GM18511 (cell line): ENCODE results near the gene TSC22D1.
"Not testable (repeated sequence)": the region's sequence is repeated elsewhere in the genome, so short reads cannot be mapped to it uniquely, and the experiment has no call there.

Experiments used
- ATAC-seq: cut with Tn5 transposase; IDR thresholded peaks from one replicate; pipeline ENCODE4 v1.9.1; 2021; ENCODE audit warnings: mild to moderate bottlenecking, moderate library complexity; ENCODE audit not compliant: unreplicated experiment

Gene TSC22D1

GRCh38 chr13:44573790-44574465 lies 2.2 kb downstream of the TSC22D1 start:
- no peak for ATAC-seq

GRCh38 chr13:44573071-44573470 lies 3.1 kb downstream of the TSC22D1 start:
- ATAC-seq = no peak

- ATAC-seq = no peak
Measured at GRCh38 chr13:44566601-44567000, 9.5 kb downstream of the TSC22D1 start.

GRCh38 chr13:44565881-44566280 lies 10.2 kb downstream of the TSC22D1 start:
- ATAC-seq = no peak

- no peak for ATAC-seq
Measured at GRCh38 chr13:44564936-44565335, 11.2 kb downstream of the TSC22D1 start.

- not testable (repeated sequence) for ATAC-seq
Measured at GRCh38 chr13:44562853-44563252, 13.3 kb downstream of the TSC22D1 start.

GRCh38 chr13:44561351-44561750 lies 14.8 kb downstream of the TSC22D1 start:
- ATAC-seq = no peak

GRCh38 chr13:44557986-44558385 lies 18.1 kb downstream of the TSC22D1 start:
- ATAC-seq = no peak

GRCh38 chr13:44555207-44555606 lies 20.9 kb downstream of the TSC22D1 start:
- no peak for ATAC-seq

GRCh38 chr13:44549476-44549875 lies 26.7 kb downstream of the TSC22D1 start:
- no peak for ATAC-seq

GRCh38 chr13:44546164-44546563 lies 30.0 kb downstream of the TSC22D1 start:
- no peak for ATAC-seq

GRCh38 chr13:44543369-44543768 lies 32.8 kb downstream of the TSC22D1 start:
- no peak for ATAC-seq

- ATAC-seq = no peak
Measured at GRCh38 chr13:44542361-44542760, 33.8 kb downstream of the TSC22D1 start.

GRCh38 chr13:44541601-44542000 lies 34.5 kb downstream of the TSC22D1 start:
- ATAC-seq = no peak

- no peak for ATAC-seq
Measured at GRCh38 chr13:44540761-44541434, 35.2 kb downstream of the TSC22D1 start.

- no peak for ATAC-seq
Measured at GRCh38 chr13:44537248-44537647, 38.9 kb downstream of the TSC22D1 start.

GRCh38 chr13:44523146-44524015 lies 52.7 kb downstream of the TSC22D1 start:
- no peak for ATAC-seq

- no peak for ATAC-seq
Measured at GRCh38 chr13:44519642-44520041, 56.5 kb downstream of the TSC22D1 start.

GRCh38 chr13:44516771-44517170 lies 59.4 kb downstream of the TSC22D1 start:
- ATAC-seq = no peak

GRCh38 chr13:44514278-44514677 lies 61.9 kb downstream of the TSC22D1 start:
- no peak for ATAC-seq

GRCh38 chr13:44509853-44510252 lies 66.3 kb downstream of the TSC22D1 start:
- not testable (repeated sequence) for ATAC-seq
